Inflammatory macrophage treated with lipopolysaccharide for 4 hours (primary cell): ENCODE results near the gene NDUFA8.

Experiments
- DNase-seq: peaks from one replicate; pipeline ENCODE4 v3.0.0-alpha.2; 2020

Gene NDUFA8

DNA sequence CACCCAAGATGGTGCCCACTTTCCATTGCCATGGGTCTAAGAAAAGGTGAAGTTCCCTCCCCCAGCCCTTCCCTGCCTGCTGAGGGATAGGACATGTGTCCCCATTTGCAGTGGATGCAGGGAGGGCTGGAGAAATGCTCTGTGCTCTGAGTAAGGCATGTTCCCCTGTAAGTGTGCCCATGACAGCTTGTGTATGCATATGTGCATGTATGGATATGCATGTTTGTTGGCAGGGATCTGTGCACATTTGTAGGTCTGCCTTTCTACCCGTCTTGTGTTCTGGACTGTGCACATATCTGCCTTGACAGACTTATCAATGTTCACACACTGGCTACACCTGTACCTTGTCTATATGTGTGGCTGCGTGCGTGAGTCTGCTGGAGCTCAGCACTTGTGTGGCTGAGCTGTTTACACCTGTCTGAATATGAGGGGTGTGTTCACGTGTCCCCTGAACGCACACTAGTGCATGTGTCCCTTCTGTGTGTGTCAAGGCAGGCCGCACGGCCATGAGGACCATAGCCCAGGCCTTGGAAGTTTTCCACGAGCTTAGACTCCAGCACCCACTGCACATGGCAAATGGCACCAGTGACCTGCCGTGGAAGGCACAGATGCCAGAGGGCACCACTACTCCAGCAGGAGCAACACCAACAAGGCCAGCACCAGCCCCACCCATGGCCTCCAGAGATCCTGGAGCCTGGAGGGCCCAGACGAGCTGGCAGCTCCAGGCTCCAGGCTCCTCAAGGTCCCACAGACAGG is 39.1 kb downstream of the NDUFA8 start:
- DNase-seq: no peak

DNA sequence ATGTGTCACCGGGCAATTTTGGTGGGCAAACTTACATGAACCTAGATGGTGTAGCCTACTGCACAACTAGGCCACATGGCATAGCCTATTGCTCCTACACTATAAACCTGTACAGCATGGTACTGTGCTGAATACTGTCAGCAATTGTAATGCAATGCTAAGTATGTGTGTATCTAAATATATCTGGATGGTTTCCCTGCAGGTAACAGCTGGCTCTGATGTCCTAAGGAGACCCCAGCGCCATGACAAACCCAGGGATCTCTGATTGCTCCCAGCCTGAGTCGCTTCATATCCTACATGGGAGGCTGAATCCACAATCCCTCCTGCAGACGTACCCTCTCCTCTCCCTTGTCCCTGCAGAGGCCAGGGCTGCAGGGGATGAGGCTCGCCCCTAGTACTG is 39.9 kb downstream of the NDUFA8 start:
- DNase-seq: no peak

DNA sequence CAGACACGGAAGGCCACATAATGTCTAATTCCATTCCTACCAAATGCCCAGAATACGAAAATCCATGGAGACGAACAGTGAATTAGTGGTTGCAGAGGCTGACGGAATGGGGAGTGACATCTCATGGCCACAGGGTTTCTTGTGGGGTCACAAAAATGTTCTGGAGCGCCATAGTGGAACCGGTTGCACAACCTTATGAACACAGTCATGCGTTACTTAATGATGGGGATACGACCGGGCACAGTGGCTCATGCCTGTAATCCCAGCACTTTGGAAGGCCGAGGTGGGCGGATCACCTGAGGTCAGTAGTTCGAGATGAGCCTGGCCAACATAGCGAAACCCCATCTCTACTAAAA is 40.4 kb downstream of the NDUFA8 start:
- DNase-seq: no peak

DNA sequence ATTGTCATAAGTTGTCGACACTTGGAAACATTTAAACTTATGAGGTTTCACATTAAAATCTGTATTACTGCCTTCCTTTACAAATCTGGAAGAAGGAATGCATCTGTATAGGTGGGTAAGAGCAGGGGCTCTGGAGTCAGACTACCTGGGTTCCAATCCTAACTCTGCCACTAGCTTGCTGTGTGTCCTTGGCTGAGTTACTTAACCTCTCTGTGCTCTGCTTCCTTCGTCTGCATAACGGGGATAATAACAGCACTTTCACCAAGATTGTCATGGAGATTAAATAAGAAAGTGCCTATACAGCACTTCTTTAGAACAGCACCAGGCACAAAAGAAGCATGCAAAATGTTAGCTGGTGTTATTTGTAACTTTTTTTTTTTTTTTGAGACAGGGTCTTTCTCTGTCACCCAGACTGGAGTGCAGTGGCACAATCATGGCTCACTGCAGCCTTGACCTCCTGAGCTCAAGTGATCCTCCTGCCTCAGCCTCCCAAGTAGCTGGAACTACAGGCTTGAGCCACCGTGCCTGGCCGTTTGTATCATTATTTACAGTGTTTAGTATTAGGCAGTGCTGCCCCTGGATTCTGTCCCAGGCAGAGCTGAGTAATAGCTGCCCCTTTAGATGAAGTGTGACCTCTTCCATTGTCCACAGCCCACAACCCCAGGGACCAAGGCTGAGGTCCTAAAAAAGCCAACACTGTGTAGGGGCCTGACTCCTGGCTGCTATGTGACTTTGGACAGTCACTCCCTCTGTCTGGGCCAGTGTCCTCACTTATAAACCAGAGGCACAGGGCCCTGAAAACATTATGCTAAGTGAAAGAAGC is 41.0 kb downstream of the NDUFA8 start:
- DNase-seq: no peak

DNA sequence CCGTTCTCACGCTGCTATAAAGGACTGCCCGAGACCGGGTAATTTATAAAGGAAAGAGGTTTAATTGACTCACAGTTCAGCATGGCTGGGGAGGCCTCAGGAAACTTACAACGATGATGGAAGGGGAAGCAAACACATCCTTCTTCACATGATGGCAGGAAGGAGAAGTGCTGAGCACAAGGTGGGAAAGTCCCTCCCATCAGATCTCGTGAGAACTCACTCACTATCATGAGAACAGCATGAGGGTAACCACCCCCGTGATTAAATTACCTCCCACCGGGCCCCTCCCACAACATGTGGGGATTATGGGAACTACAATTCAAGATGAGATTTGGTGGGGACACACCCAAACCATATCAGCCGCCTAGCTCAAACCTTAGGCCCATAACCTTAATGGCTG is 42.3 kb downstream of the NDUFA8 start:
- peak; percentile 17 for DNase-seq

DNA sequence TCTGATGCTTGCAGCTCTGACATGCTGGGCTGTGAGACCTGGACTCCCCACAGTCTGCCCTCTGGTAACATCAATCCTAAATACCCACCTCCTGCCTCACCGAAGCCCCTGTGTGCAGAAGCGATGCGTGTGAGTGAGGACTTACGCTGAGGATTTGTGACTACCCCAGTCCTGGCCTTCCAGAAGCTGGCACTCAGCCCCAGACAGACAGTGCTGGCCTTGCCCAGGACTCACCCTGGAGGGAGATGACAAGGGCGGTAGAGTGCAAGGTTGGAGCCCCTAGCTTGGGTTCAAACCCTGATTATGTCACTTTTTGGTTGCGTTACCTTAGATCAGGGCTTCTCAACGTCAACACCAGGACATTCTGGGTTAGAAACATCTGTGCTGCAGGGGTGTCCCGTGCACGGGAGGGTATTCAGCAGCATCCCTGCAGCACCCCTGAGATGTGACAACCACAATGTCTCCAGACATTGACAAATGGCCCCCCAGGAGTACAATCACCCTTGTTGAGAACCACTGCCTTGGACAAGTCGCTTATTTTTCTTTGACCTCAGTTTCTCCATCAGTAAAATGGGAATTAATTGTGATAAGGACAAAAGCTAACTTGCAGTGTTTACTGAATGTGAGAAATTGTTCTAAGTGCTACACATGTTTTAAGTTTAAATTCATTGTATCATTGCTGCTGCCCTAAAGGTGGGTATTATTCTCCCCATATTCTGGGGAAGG is 43.0 kb downstream of the NDUFA8 start:
- no peak for DNase-seq

DNA sequence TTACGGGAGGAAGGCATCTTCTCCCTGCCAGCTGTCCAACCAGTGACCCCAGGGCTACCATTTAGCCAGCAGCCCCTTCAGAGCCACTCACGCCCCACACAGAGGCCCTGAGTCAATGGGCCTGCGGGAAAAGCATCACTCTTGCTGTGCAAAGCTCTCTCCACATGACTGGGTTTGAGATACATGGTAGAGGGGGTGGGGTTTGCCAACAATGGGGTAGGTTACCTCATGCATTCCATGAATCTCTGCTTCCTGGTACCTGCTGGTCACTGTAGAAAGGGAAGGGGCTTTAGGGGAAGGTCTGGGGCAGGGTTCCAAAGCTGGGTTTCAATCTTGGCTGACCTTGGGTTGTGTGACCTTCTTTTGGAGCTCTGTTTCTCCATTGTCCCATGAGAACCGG is 43.5 kb downstream of the NDUFA8 start:
- DNase-seq: no peak

DNA sequence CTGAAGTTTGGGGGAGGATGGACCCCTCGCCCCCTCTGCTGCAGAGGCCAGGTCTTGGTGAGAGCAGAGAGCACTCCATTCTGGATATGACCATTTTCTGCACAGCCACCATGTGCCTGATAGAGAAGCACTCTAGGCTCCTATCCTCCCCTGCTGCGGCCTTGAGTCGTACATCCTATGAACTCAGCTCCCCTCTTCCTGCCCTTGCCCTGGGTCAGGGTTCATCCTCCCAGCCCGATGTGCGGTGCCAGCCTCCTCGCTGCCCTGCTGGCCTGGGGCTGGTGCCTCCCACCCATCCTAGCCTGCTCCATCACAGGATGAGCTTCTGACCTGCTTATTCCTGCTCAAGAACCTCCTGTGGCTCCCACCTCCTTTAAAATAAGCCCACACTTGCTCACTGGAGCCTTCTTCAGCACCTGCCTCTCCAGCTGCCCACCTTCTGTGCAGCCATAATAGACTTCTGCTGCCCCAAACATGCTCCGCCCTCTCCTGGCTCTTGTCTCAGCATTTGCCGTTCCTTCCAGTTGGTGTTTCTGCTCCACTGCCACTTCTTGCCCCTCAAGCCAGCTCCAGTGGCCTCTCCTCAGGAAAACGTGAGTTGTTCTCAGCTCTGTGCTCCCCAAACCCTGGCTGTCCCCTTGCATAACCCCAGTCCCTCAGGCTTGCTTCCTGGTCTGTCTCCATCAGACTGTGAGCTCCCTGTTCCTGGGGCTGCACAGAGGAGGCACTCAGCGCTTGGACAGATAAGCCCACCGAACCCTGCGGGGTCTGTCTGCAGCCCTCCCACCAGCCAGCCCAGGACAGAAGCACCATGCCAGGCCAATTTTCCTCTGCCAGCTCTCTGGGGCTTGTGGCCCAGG is 44.2 kb downstream of the NDUFA8 start:
- DNase-seq: no peak

DNA sequence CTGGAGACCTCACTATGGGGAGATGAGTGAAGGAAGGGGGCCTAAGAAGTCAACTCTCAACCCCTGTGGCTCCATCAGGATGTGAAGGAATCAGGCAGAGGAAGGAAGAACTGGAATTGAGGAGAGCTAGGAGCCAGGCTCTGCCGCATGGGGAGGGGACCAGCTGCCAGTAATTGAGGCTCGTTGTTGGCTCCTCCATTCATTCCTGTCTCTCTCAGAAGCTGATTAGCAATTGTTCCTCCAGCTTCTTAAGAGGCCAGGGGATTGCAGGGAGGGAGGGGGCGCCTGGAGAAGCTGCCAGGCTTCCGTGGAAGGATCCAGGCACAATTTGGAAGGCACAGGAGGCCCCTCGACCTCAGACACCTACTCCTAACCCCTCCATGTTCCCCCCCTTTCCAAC is 46.0 kb downstream of the NDUFA8 start:
- no peak for DNase-seq

DNA sequence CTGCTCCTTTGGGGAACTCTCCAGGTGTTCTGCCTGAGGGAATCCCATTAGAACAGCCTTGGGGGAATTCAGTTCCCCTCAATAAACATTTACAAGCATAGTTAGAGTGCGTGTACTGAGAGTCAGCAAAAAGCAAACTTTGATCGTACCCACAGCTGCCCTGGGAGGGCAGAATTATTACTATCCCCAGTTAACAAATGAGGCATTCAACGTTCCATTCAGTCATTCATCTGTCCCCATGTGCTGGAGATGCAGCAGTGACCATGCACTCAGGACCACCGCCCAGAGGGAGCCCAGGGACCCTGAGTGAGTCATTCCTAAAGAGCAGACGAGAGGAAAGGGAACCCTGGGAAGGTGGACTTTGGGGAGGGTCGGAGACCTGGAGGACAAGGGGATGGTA is 47.3 kb downstream of the NDUFA8 start:
- no peak for DNase-seq

DNA sequence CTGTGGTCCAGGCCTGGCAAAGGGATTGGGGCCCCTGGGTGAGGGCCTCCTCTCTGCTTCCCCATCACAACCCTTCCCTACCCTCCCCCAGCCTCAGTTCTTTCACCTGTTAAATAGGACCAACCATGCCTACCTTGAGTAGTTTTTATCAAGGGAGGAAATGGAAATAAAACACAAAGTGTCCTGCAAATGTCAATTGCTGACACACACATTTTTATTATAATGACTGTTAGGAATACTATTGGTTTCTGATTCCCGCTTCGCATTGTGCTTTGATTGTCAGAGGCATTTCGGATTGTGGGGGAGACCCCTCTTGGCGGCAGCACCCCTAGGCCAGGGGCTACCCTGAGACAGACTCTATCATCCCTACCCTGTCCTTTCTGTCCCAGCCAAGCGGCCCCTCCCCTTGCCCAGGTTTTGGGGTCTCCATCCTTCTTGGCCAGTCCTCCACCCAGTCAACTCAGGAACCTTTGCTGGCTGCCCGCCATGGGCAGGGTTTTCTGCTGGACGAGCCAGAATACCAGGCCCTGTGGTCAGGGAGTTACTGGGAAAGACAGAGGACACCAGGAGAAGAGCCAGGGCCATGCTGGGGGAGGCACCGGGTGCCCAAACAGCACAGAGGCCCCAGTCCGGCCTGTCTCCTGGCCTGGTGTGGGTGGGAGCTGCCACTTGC is 48.0 kb downstream of the NDUFA8 start:
- DNase-seq: no peak

DNA sequence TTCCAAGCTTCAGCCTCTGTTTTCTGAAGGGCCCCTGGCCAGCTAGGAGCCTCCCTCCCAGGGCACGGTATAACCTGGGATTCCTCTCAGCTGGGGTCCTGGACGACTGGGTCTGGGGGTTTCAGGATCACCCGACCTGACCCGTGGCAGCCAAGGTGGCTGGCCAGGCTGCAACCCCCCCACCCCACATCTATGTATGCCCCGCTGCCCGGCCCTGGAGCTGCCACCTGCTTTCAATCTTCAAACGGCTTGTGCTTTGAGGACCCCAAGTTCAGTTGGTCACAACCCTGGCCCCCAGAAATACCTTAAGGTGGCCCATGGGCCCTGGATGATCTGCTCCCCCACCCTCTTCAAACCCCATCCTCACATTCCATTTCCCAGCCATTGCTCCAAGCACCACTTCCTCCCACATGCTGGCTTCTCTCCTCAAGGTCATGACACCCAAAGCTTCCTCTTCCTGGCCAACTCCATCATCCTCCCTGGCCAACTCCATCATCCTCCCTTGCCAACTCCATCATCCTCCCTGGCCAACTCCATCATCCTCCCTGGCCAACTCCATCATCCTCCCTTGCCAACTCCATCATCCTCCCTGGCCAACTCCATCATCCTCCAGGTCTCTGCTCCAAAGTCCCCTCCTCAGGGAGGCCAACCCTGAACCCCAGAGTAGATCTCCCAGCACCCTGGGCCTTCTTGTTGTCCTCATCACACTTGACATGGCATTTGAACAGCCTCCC is 49.3 kb downstream of the NDUFA8 start:
- DNase-seq: no peak

DNA sequence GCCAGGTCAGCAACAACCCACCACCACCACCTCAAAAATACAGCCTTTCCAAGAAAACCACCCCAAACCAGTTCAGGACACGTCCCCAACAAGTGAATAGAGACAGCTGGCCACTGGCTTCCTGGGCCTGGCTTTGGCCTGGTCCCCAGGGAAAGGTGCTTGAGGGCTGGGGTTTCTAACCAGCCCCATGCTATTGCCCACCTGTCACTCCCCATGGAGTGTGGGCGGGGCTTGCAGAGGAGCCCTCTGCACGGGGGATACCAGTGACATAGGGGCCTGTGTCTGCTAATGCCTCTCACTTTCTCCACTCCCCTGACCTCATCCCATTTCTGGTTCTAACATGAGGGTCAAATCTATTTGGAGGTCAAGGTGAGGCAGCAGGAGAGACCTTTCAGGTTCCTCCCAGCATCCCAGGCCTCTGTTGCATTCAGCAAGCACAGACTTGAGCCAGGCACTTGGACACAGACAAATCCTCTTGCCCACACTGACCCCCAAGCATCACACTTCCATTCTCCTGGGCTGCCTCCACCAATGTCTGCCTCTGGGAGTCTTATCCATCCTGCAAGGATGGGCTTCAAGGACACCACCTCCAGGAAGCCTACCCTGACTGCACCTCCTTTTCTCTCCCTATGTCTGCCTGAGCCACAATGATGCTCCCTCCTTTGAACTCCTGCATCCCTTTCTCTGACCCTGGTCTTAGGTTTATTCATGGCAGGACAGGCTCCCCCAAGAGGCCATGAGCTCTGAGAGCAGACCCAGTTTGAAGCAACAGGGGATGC is 50.4 kb downstream of the NDUFA8 start:
- no peak for DNase-seq

DNA sequence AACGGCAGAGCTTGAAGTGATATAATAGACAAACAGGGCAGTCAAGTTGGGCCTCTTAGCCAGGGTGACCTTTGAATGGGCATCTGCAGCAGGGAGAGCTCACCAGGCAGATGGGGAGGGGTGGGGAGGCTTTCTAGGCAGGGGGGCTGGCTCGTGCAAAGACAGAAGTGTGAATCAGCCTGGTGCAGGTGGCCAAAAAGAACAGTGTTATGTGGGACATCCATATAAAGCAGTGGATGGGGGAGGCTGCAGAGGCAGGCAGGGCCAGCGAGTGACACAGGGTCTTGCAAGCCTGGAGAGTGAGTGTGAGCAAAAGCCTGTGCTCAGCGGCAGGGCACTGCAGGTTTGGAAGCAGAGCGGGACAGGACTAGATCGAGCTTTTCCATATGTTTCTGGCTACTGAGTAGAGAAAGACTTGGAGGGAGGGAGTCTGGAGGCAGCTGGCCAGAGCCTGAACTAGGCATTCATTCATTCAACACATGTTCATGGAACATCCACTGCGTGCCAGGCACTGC is 52.2 kb downstream of the NDUFA8 start:
- no peak for DNase-seq

DNA sequence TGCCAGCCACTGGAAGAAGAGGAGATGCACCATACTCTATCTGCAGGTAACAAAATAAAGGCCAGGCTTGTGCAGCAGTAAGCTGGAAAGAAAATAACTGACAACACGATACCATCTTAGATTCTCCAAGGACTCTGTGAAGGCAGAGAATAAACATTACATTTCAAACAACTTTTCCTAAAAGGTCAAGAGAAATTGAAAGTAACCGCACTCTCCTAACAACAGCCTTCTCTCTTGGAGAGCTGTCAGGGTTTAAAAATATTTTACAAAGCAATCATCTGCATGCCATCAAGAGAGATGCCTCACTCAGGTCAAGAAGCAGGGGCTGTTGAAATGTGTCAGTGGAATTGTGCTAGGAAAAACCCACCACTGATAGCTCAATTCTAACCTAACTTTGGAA is 53.0 kb downstream of the NDUFA8 start:
- no peak for DNase-seq

DNA sequence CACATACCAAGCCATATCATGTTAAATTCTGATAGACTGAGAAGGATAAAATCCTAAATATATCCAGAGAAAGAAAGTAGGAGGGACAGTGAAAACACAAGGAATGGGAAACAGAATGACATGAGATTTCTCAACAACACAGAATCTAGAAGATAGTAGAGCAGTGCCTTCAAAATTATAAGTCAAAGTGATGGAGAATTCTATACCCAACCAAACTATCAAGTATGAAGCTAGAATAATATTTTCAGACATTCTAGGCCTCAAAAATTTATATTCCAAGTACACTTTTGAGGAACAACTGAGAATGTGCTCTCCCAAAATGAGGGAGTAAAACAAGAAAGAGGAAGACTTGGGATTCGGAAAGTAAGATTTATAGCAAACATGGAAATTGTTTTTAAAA is 55.6 kb downstream of the NDUFA8 start:
- no peak for DNase-seq

DNA sequence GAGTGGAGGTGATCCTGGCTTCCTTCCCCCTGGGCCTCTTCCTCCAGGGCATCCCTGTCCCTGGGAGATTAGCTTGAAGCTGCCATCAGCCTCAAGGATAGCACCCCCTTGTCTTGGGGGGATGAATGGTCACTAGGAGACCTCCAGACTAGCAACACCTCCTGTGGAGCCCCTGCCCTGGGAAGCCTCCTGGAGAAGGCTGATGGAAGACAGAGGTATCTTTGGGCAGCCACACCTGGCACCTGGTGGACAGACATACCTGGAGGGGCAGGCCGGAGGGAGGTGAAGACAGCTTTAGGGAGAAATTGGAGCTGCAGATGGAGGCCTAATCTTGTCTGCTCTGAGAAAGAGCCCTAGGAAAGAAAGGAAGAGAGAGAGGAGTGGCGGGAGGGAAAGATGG is 57.4 kb downstream of the NDUFA8 start:
- DNase-seq: no peak

DNA sequence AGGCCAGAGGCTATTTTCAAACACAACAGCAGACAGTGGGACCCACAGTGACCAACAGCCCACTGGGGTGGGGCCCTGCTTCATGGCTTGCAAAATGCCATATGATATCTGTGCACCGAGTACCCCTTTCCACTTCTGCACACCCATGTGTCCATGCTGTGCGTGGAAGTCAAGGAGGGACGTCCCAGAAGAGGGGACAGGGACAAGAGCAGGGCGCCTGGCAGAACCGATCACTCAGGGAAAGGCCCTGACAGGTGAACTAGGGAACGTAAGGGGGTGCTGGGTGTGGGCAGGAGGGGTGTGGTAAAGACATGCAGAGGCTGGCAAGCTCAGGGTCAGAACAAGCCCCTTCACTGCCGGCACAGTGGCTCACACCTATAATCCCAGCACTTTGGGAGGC is 58.8 kb downstream of the NDUFA8 start:
- DNase-seq: no peak

DNA sequence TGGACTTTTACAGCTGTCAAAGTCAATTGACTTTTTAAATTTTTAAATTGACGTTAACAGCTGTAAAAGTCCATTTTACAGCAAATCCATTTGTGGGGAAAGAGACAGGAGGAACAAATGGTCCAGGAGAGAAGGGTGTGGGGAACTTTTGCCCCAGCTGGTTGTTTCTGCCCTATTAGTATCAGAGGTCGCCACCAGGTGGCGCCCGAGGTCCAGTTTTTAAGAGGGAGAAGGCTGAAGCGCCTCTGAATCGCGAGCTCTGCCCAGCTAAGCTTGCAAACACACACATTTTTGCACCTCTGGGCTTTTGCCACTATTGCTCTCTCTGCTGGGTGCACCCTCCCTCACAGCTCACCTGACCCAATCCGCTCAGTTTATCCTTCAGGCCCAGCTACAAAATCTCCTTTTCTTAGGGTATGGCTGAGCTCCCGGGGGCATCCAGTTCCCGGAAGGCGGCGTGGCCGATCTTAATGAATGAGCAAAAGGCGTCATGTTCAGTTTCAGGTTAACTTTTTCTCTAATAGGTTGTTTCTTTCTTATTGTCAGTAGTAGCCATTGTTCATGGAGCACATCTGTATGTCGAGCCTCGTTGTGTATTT is 60.2 kb downstream of the NDUFA8 start:
- DNase-seq: peak; percentile 77

DNA sequence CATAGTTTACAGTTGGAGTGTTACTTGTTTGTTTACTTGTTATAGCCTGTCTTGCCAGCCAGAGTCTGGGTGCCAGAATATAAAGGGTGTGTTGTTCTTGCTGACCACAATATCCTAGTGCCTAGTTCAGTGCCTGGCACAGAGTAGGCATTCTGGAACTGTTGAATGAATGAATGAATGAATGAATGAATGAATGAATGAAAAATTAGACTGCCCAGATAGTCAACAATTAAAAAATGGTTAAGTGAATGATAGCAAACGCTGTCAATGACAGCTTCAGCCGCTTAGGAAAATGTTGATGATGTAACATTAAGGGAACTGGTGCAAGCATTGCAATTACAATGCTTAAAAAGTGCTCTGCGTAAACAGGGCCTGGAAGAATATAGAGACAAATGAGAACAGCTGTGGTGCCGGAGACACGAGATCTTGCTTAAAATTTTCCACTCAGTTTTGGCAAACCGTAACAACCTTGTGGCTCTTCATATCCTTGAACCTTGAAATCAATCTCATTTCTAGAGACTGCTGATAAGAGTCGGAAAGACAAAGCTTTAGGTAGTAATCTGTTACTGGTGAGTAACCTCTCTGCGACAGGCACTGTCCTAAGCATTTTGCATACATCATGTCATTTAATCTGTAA is 61.8 kb downstream of the NDUFA8 start:
- DNase-seq: no peak
